Measurements from ENCODE around the gene SH3YL1. TPM values are rescaled to one million over a fixed set of nuclear protein-coding genes. Genes with fewer than 3 reads are reported as not detected.

SH3YL1 gene
- total RNA-seq, 4 donors from 2014 or later = 14.9 to 31.4 (median 26.7) TPM

DNA sequence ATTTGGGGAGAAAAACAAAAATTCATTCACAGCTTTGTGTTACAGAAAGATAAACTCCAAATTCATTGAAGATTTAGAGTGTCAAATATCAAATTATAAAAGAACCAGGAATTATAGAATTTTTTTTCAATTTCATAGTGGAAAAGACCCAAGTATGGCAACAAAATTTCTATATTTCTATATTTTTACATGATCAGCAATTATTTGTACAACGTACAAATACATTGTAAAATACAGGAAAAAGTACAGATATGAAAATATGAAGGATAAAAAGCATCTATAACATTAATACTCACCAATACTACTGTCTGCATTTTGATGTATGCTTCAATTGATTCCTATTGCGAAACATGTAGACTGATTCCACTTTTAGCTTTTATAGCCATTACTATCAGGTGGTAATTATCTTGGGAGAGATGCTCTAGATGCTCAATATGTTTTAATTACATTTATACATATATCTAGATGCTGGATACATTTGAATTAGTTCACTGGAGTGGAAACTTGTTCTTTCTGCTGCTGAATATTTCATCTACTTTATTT, 4.0 kb downstream of the SH3YL1 start:
- H3K27me3 ChIP-seq = no peaks in the 10 kb centered on the region
- ATAC-seq = no peak
- peaks cover 0 to 14% (median 0%) of the 10 kb centered on the region in 3 donors for H3K4me1 ChIP-seq
- 90 to 100% methylated on average over 2 of the region's 2 CpGs for WGBS, 2 donors (ENCODE audit: low coverage in 1 of 2)
- peaks cover 0 to 8% of the 10 kb centered on the region in 2 donors for H3K36me3 ChIP-seq
- TF ChIP-seq, protein P1, sequence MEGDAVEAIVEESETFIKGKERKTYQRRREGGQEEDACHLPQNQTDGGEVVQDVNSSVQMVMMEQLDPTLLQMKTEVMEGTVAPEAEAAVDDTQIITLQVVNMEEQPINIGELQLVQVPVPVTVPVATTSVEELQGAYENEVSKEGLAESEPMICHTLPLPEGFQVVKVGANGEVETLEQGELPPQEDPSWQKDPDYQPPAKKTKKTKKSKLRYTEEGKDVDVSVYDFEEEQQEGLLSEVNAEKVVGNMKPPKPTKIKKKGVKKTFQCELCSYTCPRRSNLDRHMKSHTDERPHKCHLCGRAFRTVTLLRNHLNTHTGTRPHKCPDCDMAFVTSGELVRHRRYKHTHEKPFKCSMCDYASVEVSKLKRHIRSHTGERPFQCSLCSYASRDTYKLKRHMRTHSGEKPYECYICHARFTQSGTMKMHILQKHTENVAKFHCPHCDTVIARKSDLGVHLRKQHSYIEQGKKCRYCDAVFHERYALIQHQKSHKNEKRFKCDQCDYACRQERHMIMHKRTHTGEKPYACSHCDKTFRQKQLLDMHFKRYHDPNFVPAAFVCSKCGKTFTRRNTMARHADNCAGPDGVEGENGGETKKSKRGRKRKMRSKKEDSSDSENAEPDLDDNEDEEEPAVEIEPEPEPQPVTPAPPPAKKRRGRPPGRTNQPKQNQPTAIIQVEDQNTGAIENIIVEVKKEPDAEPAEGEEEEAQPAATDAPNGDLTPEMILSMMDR (IDR thresholded peaks at IDR 0.05) = no peak
- no peak for TF ChIP-seq POLR2A (IDR thresholded peaks at IDR 0.05)
- no peak for TF ChIP-seq POLR2AphosphoS5 (IDR thresholded peaks at IDR 0.05)
- TF ChIP-seq EP300 (IDR thresholded peaks at IDR 0.05) = no peak
- H3K9me3 ChIP-seq = no peaks in the 10 kb centered on the region
- H3K4me3 ChIP-seq = no peak overlapping the region
- H3K27ac ChIP-seq = no peak overlapping the region

DNA sequence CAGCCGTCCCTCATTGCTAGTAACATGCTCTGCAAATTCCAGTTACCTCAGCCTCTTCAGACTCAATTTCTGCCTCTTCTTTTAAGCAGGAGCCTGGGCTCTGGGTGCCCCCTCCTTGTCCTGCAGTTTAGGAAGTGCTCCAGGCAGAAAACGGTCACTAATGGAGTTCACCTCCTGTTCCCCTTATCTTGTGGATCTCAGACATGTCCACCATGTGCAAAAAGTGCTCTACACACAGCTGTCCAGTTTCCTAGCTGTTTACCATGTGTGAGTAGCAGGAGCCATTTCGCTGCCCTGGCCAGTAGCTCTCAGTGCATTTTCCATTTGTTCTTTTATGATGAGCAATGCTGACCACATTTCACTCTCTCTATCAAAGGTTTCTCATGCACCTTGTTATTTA, 4.9 kb downstream of the SH3YL1 start:
- TF ChIP-seq, protein P1 (IDR thresholded peaks at IDR 0.05) = no peak

DNA sequence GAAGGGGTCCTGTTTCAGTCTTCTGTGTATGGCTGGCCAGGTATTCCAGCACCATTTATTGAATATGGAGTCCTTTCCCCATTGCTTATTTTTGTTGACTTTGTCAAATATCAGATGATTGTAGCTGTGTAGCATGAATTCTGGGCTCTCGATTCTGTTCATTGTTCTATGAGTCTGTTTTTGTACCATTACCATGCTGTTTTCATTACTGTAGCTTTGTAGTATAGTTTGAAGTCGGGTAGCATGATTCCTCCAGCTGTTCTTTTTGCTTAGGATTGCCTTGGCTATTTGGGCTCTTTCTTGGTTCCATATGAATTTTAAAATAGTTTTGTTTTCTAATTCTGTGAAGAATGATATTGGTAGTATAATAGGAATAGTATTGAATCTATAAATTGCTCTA, 6.0 kb downstream of the SH3YL1 start:
- Histone ChIP-seq H3K27ac (no peak overlapping the region), H3K36me3 (peaks cover 0 to 8% of the 10 kb centered on the region in 2 donors), H3K4me3 (no peak overlapping the region), H3K4me1 (no peaks in the 10 kb centered on the region), H3K27me3 (no peaks in the 10 kb centered on the region), H3K9me3 (no peaks in the 10 kb centered on the region)
- WGBS, 2 donors (ENCODE audit: low coverage in 1 of 2) = 88 to 95% methylated on average over 2 of the region's 2 CpGs
- ATAC-seq = no peak
- TF ChIP-seq EP300 (IDR thresholded peaks at IDR 0.05) (no peak), POLR2A (IDR thresholded peaks at IDR 0.05) (no peak), POLR2AphosphoS5 (IDR thresholded peaks at IDR 0.05) (no peak)
- TF ChIP-seq, protein P1 (IDR thresholded peaks at IDR 0.05) = no peak

More for the DNA sequence above, 4.9 kb downstream of the SH3YL1 start:
- Histone ChIP-seq H3K27me3 (no peaks in the 10 kb centered on the region), H3K4me1 (peaks cover 0 to 10% (median 0%) of the 10 kb centered on the region in 3 donors), H3K36me3 (peaks cover 0 to 8% of the 10 kb centered on the region in 2 donors), H3K9me3 (no peaks in the 10 kb centered on the region), H3K27ac (no peak overlapping the region), H3K4me3 (no peak overlapping the region)
- no peak for ATAC-seq
- 89 to 100% methylated on average over 2 to 3 of the region's 3 CpGs for WGBS, 2 donors (ENCODE audit: low coverage in 1 of 2)

DNA sequence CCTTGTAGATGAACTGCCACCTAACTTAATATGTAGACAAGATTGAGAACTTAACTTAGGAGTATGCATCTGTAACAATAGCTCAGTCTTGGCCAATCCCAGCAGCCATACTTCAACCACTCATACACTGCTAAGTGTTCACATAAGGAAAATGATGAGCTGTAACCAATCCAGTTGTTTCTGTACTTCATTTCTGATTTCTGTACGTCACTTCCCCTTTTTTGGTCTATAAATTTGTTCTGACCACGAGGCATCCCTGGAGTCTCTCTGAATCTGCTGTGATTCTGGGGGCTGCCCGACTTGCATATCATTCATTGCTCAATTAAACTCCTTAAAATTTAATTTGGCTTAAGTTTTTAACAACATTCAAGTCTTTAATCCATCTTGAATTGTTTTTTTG, 6.4 kb downstream of the SH3YL1 start:
- Histone ChIP-seq H3K27ac (no peak overlapping the region), H3K27me3 (no peaks in the 10 kb centered on the region), H3K4me1 (no peaks in the 10 kb centered on the region), H3K9me3 (no peaks in the 10 kb centered on the region), H3K36me3 (peaks cover 0 to 12% of the 10 kb centered on the region in 2 donors), H3K4me3 (no peak overlapping the region)
- WGBS, 2 donors (ENCODE audit: low coverage in 1 of 2) = 80 to 95% methylated on average over 3 of the region's 3 CpGs
- TF ChIP-seq POLR2A (IDR thresholded peaks at IDR 0.05) = no peak
- TF ChIP-seq, protein P1 (IDR thresholded peaks at IDR 0.05) = no peak
- TF ChIP-seq POLR2AphosphoS5 (IDR thresholded peaks at IDR 0.05) = no peak
- ATAC-seq = no peak

DNA sequence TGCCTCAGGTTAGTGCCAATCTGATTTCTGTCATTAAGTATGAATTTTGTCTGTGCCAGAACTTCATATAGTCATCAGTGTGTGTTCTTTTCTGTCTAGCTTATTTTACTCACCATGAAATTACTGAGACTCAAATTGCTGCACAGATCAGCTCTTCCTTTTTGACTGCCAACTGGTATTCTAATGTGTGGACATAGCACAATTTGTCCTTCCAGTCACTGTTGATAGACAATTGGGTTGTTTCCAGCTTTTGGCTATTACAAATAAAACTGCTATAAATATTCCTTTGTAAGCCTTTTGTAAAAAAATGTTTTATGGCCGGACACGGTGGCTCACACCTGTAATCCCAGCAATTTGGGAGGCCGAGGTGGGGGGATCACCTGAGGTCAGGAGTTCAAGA, 7.7 kb downstream of the SH3YL1 start:
- ATAC-seq = no peak
- WGBS, 2 donors (ENCODE audit: low coverage in 1 of 2) = 69 to 100% methylated on average over 1 to 3 of the region's 3 CpGs
- Histone ChIP-seq H3K36me3 (peaks cover 0 to 25% of the 10 kb centered on the region in 2 donors), H3K27ac (no peak overlapping the region), H3K4me1 (no peaks in the 10 kb centered on the region), H3K9me3 (no peaks in the 10 kb centered on the region), H3K27me3 (no peaks in the 10 kb centered on the region), H3K4me3 (no peak overlapping the region)
- no peak for TF ChIP-seq EP300 (IDR thresholded peaks at IDR 0.05)
- TF ChIP-seq, protein P1 (IDR thresholded peaks at IDR 0.05) = no peak
- TF ChIP-seq POLR2AphosphoS5 (IDR thresholded peaks at IDR 0.05) = no peak
- no peak for TF ChIP-seq POLR2A (IDR thresholded peaks at IDR 0.05)

Measured in gastroesophageal sphincter (tissue), 4 donors.